Subcutaneous adipose tissue (tissue), 4 donors: ENCODE results near the gene TMEM45A. TPM values are rescaled to one million over a fixed set of nuclear protein-coding genes. Genes with fewer than 3 reads are reported as not detected.

ENCODE experiments used
- total RNA-seq, 4 donors: library from RNA; depleted of rRNA; stranded (reverse); fragments of >200 nt; gene quantifications; one replicate each; pipeline ENCODE4 v1.1.0, GENCODE V29; 2016
- TF ChIP-seq, protein P1 (sequence below): fragments of 450-650 bp; IDR thresholded peaks from one replicate; pipeline ENCODE4 v1.5.1; 2016; ENCODE audit warnings: low read depth, mild to moderate bottlenecking, control low read depth, antibody characterized with exemption, moderate library complexity

TMEM45A gene
- total RNA-seq, 4 donors from 2014 or later = 12.2 to 22.2 (median 12.7) TPM

DNA sequence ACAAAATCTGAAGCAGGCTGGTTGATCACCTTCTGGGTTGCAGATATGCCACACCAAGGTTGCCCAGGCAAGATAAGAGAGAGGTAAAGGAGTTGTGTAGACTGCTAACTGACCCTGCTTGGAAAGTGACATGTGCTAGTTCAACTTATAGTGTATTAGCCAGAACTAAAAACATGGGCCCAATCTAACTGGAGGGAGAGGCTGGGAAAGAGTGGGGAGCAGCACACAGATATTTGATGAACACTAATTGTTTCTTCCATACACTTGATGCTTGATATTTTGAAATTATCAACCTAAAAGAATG, 61.9 kb downstream of the TMEM45A start:
- TF ChIP-seq, protein P1, sequence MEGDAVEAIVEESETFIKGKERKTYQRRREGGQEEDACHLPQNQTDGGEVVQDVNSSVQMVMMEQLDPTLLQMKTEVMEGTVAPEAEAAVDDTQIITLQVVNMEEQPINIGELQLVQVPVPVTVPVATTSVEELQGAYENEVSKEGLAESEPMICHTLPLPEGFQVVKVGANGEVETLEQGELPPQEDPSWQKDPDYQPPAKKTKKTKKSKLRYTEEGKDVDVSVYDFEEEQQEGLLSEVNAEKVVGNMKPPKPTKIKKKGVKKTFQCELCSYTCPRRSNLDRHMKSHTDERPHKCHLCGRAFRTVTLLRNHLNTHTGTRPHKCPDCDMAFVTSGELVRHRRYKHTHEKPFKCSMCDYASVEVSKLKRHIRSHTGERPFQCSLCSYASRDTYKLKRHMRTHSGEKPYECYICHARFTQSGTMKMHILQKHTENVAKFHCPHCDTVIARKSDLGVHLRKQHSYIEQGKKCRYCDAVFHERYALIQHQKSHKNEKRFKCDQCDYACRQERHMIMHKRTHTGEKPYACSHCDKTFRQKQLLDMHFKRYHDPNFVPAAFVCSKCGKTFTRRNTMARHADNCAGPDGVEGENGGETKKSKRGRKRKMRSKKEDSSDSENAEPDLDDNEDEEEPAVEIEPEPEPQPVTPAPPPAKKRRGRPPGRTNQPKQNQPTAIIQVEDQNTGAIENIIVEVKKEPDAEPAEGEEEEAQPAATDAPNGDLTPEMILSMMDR = no peak

DNA sequence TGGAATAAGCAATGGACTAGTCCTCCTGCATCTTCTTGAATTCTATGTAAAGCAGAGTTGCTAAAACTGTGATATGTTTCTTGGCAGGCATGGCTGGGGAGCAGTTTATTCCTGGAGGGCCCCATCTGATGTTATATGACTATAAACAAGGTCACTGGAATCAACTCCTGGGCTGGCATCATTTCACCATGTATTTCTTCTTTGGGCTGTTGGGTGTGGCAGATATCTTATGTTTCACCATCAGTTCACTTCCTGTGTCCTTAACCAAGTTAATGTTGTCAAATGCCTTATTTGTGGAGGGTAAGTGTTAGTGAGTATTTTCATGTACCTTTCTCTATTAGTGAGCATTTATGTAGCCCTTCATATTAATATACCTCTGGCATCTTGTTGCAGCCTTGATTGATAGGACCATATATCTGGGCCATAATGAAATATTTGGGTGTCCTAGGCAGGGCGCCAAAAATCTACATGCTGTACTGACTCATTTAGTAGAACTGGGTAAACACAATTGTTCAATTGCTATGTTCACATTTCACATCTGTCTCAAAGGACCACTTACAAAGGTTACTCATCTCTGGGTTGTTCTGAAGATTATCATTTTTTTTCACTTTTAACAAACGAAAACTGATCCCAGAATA, 64.4 kb downstream of the TMEM45A start:
- TF ChIP-seq, protein P1 = no peak

DNA sequence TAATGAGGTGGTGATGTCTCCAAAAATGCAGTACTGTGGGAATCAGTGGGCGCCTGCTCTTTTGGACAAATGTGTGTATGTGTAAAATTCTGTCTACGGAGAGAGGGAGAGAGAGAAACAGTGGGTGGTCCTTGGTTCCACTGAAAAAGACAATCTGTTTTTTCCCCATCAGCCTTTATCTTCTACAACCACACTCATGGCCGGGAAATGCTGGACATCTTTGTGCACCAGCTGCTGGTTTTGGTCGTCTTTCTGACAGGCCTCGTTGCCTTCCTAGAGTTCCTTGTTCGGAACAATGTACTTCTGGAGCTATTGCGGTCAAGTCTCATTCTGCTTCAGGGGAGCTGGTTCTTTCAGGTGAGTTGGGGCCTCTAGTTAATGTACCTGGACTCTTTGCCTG, 65.8 kb downstream of the TMEM45A start:
- TF ChIP-seq, protein P1 = no peak

DNA sequence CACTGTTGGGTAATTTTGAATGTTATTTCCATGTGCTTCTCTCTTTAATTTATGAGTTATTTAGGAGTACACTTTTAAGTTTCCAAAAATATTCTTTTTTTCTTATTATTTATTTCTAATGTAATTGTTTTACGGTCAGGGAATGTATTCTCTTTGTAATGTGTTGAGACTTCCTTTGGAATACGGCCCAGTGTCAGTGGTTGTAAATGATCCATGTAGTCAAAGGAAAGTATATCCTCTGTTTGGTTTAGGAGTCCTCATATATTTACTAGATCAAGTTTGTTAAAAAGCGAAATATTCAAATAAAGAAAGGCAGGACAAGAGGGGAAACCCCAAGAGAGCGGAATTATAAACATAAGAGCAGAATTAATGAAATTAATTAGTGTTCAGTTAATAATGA, 68.0 kb downstream of the TMEM45A start:
- TF ChIP-seq, protein P1 = no peak

DNA sequence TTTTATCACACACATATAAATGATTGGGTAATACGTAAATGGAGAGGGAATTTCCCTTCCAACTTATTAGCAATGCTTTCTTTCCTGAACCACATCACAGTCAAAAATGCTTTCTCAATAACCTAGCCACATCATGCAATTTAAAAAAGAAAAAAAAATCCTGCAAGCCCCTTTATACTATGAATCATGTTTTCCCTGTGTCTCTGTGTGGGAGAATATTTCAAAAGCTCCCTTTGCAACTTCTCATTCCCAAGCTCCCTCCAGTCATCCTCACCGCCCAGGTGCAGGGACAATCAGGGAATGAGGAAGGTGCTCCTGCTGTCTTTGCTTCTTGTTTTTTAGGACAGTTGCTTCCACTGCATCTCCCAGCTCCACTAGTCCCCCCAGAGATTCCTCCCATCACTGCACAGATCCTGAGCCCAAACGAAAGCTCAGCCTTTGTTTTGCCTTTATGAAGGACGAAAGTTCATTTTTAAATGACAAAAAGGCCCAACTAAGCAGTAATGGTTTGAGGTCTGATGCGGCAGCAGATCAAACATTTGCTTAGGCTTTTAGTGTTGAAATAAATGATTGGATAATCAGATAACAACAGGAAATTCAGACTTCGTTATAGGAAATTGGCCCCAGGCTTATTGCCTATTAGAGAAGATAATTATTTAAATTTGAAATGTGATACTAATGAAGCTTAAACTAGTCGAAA, 69.2 kb downstream of the TMEM45A start:
- TF ChIP-seq, protein P1 = no peak

DNA sequence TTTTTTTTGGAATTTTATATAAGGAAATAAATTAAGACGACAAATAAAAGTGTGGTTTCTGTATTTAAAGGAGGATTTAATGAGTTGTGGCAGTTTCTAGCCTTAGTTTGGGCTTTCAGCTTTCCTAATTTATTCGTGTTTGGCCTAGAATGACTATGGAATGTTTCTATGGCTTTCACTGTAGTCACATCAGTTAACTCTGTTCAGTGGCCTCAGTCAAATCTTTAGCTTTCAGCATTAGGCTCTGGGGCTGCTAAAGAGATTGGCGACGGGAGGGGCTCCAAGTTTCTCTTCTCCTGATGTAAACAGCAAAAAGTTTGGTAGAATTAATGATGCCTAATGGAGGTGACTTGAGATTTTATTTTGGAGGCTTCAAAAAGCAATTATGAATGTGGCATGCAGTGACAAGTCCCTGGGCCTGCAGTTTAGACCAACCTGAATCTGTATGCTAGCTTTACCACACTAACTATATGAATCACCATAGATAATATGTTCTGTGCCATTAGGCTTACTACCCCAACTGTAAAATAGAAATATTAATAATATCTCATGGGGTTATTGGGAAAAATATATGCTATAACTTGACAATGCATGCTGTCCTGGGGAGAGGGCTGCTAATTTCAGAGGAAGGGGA, 69.9 kb downstream of the TMEM45A start:
- TF ChIP-seq, protein P1 = no peak

DNA sequence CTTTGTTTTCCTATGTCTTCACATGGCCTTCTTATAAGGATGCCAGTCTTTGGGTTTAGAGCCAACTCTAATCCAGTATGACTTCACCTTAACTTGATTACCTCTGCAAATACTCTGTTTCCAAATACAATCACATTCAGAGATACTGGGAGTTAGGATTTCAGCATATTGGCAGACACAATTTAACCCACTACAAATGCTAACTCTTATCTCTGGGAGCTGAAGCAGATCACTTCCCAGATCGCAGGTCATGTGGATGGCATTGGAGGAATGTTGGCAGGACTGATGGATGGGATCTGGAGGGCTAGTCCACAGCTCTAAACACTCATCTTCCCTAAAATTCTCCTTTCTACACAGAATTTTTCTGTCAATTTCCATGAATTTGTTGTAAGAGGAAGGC, 70.8 kb downstream of the TMEM45A start:
- TF ChIP-seq, protein P1 = no peak
